Adrenal gland (tissue), 5 donors: ENCODE results near the gene PELI2.

Experiments
- CTCF ChIP-seq, 6 experiments: fragments of 450-650 bp in 4 of 6; fragments of 200-600 bp in 2 of 6; sonication (generic) in 1 of 6; IDR thresholded peaks; 1 replicate in 5 of 6; 2 replicates in 1 of 6; pipeline versions ENCODE4 v1.5.1 to v1.8.0; 2016 to 2021; ENCODE audit warnings: antibody characterized with exemption in 6 of 6, mild to moderate bottlenecking in 2 of 6, moderate library complexity in 1 of 6
- POLR2A ChIP-seq, 2 donors: fragments of 450-650 bp; IDR thresholded peaks; one replicate each; pipeline ENCODE4 v1.6.1; 2017; ENCODE audit warnings: antibody characterized with exemption in 2 of 2, mild to moderate bottlenecking in 2 of 2, moderate library complexity in 1 of 2
- donor health status: DM: no; HTN: no; CAD: no.

GRCh38 chr14:56318393-56319115 is 200.3 kb downstream of the PELI2 start:
- TF ChIP-seq POLR2A (IDR thresholded peaks at IDR 0.05) (no peak), CTCF (IDR thresholded peaks at IDR 0.05) (no peak)
